HepG2 (cell line): Measurements from ENCODE around the gene MITF. TPM values are rescaled to one million over a fixed set of nuclear protein-coding genes. Genes with fewer than 3 reads are reported as not detected.

Source experiments
- ATAC-seq: fragments of 200-7000 bp; cut with Tn5 transposase; 3 replicates; pipeline ENCODE4 v1.9.1; 2020; ENCODE audit warnings: mild to moderate bottlenecking, moderate library complexity
- BruUV-seq: library from RNA; stranded (reverse); fragments of 400-500 nt; replicated peaks from 2 replicates; lab custom pipeline; 2021; lab: Mats Ljungman, UMichigan
- CTCF ChIA-PET: fragments of 300-600 bp; formaldehyde crosslinking; extraction: SDS; loops from one replicate; lab custom pipeline; 2021; ENCODE audit warnings: low total read pairs, inconsistent platforms, low intra/inter-chr PET ratio; lab: Yijun Ruan, JAX
- POLR2A ChIA-PET: fragments of 350-600 bp; sonication (Branson Sonifier 250); formaldehyde crosslinking; loops from one replicate; lab custom pipeline; 2020; ENCODE audit warnings: antibody characterized with exemption, inconsistent platforms; lab: Yijun Ruan, JAX
- DNase-seq: peaks from one replicate; pipeline ENCODE4 v3.0.0-alpha.2; 2015; ENCODE audit warnings: low spot score
- FAIRE-seq: peaks from 3 replicates; lab custom pipeline; 2011; peaks lifted over from hg19 to GRCh38; lab: Jason Lieb, UNC
- H2AFZ ChIP-seq: one replicate; pipeline ENCODE4 v1.6.1; 2011; ENCODE audit warnings: low read length, inconsistent platforms
- H3K27ac ChIP-seq: fragments of 300-600 bp; 3 replicates; pipeline ENCODE4 v1.8.0; 2011; ENCODE audit warnings: mixed run types, mild to moderate bottlenecking, mixed read lengths, low read length, inconsistent platforms; ENCODE audit not compliant: insufficient read depth; ENCODE audit errors: extremely low read length
- H3K27me3 ChIP-seq, 2 experiments: fragments of 200-600 bp in 1 of 2; 2 replicates in 1 of 2; 3 replicates in 1 of 2; pipeline versions ENCODE4 v1.6.0 to v1.8.0; 2011; ENCODE audit warnings: low read length in 2 of 2, mild to moderate bottlenecking in 2 of 2, moderate library complexity in 2 of 2, inconsistent platforms in 1 of 2; ENCODE audit not compliant: insufficient read depth in 2 of 2, control insufficient read depth in 1 of 2
- H3K36me3 ChIP-seq, 2 experiments: fragments of 200-600 bp in 1 of 2; replicated peaks in 1 of 2; 2 replicates in 1 of 2; 3 replicates in 1 of 2; pipeline versions ENCODE4 v1.5.1 to v1.8.0; 2011; ENCODE audit warnings: low read length in 2 of 2, inconsistent platforms in 1 of 2; ENCODE audit not compliant: insufficient read depth in 2 of 2, control insufficient read depth in 1 of 2
- H3K4me1 ChIP-seq: 2 replicates; pipeline ENCODE4 v1.5.1; 2012; ENCODE audit warnings: low read length, inconsistent platforms; ENCODE audit not compliant: insufficient read depth
- H3K4me2 ChIP-seq: 2 replicates; pipeline ENCODE4 v1.6.0; 2011; ENCODE audit warnings: low read depth, low read length, inconsistent platforms
- H3K4me3 ChIP-seq, 3 experiments: fragments of 200-600 bp in 1 of 3; sonication (generic), shearing (Covaris generic) in 1 of 3; replicated peaks in 1 of 3; 2 replicates each; pipeline ENCODE4 v1.5.1; 2011 to 2016; ENCODE audit warnings: low read length in 3 of 3, inconsistent platforms in 2 of 3, low read depth in 2 of 3, mild to moderate bottlenecking in 2 of 3, control low read depth in 1 of 3, mixed read lengths in 1 of 3; ENCODE audit not compliant: insufficient read depth in 1 of 3
- H3K79me2 ChIP-seq: one replicate; pipeline ENCODE4 v1.6.1; 2011; ENCODE audit warnings: low read length, inconsistent platforms; ENCODE audit not compliant: insufficient read depth
- H3K9ac ChIP-seq: 2 replicates; pipeline ENCODE4 v1.6.0; 2011; ENCODE audit warnings: mild to moderate bottlenecking, low read depth, low read length, inconsistent platforms; ENCODE audit not compliant: insufficient read depth
- H3K9me3 ChIP-seq: 2 replicates; pipeline ENCODE4 v1.5.1; 2012; ENCODE audit warnings: mild to moderate bottlenecking, low read length
- H4K20me1 ChIP-seq: 2 replicates; pipeline ENCODE4 v1.6.0; 2011; ENCODE audit warnings: inconsistent platforms, mild to moderate bottlenecking, low read length, moderate library complexity; ENCODE audit not compliant: insufficient read depth
- ARNT ChIP-seq: fragments of 450-650 bp; IDR thresholded peaks from 2 replicates; pipeline ENCODE4 v1.6.1; 2017
- ATM ChIP-seq: fragments of 450-650 bp; IDR thresholded peaks from 2 replicates; pipeline ENCODE4 v1.7.1; 2017; ENCODE audit warnings: mild to moderate bottlenecking, borderline replicate concordance
- BHLHE40 ChIP-seq: IDR thresholded peaks from 2 replicates; pipeline ENCODE4 v1.6.1; 2011; ENCODE audit warnings: low read length, improper control_type of control experiment
- CHD2 ChIP-seq: IDR thresholded peaks from 2 replicates; pipeline ENCODE4 v1.6.1; 2011; ENCODE audit warnings: low read depth, low read length, improper control_type of control experiment
- NFE2L1 ChIP-seq: sonication (generic); formaldehyde crosslinking; IDR thresholded peaks from 2 replicates; pipeline ENCODE4 v1.4.0; 2020; ENCODE audit warnings: missing genetic modification reagents, mild to moderate bottlenecking, borderline replicate concordance
- PLRG1 ChIP-seq: fragments of 450-650 bp; conservative IDR thresholded peaks from 2 replicates; pipeline ENCODE4 v1.6.1; 2016
- SOX13 ChIP-seq, 3 experiments: fragments of 450-650 bp in 1 of 3; sonication (generic) in 1 of 3; formaldehyde crosslinking in 1 of 3; IDR thresholded peaks in 2 of 3; conservative IDR thresholded peaks in 1 of 3; 2 replicates each; pipeline versions ENCODE4 v1.5.0 to v1.6.1; 2016 to 2020; ENCODE audit warnings: antibody characterized with exemption in 1 of 3, mild to moderate bottlenecking in 1 of 3, missing compliant biosample characterization in 1 of 3, missing genetic modification reagents in 1 of 3, moderate library complexity in 1 of 3
- SP4 ChIP-seq: sonication (generic); formaldehyde crosslinking; IDR thresholded peaks from 2 replicates; pipeline ENCODE4 v1.8.1; 2023; ENCODE audit warnings: mild to moderate bottlenecking, missing genetic modification reagents
- SYNCRIP ChIP-seq: fragments of 200-400 bp; formaldehyde crosslinking; IDR thresholded peaks from 2 replicates; pipeline ENCODE4 v1.6.1; 2018; ENCODE audit warnings: mild to moderate bottlenecking, low read depth, low read length; ENCODE audit not compliant: insufficient read depth
- ZNF10 ChIP-seq: sonication (generic); formaldehyde crosslinking; IDR thresholded peaks from 2 replicates; pipeline ENCODE4 v1.4.0; 2020; ENCODE audit warnings: mild to moderate bottlenecking, low read depth, missing genetic modification reagents, borderline replicate concordance
- ZNF30 ChIP-seq: sonication (generic); formaldehyde crosslinking; IDR thresholded peaks from 2 replicates; pipeline ENCODE4 v1.5.0; 2020; ENCODE audit warnings: mild to moderate bottlenecking, missing genetic modification reagents
- ZNF546 ChIP-seq: sonication (generic); formaldehyde crosslinking; conservative IDR thresholded peaks from 2 replicates; pipeline ENCODE4 v1.8.1; 2023; ENCODE audit warnings: mild to moderate bottlenecking, missing genetic modification reagents
- ZNF670 ChIP-seq: sonication (generic); formaldehyde crosslinking; IDR thresholded peaks from 2 replicates; pipeline ENCODE4 v1.8.0; 2022; ENCODE audit warnings: mild to moderate bottlenecking, missing genetic modification reagents, borderline replicate concordance
- ZNF878 ChIP-seq: sonication (generic); formaldehyde crosslinking; IDR thresholded peaks from 2 replicates; pipeline ENCODE4 v1.8.1; 2023; ENCODE audit warnings: mild to moderate bottlenecking, missing genetic modification reagents, moderate library complexity
- ZNF891 ChIP-seq: sonication (generic); formaldehyde crosslinking; IDR thresholded peaks from 2 replicates; pipeline ENCODE4 v1.5.0; 2020; ENCODE audit warnings: mild to moderate bottlenecking, missing genetic modification reagents
- WGBS: methylation state at CpG from one replicate; pipeline ENCODE4 v1.1.6; 2017; ENCODE audit warnings: low lambda C conversion rate; 5-methylcytosine and 5-hydroxymethylcytosine counted together
- in situ Hi-C: cut with HindIII; loops from 2 replicates; pipeline ENCODE4 v1.10.0; 2017; ENCODE audit warnings: low pct_unique_long_range_greater_than_20kb; ENCODE audit not compliant: extremely low pct_ligation_motif_present
- intact Hi-C: fragments of 100-400 bp; cut with micrococcal nuclease; formaldehyde crosslinking; loops from one replicate; pipeline ENCODE4 v1.10.0; 2022; ENCODE audit not compliant: unreplicated experiment
- polyA plus RNA-seq, 8 experiments: library from polyadenylated mRNA; depleted of rRNA in 3 of 8; stranded (reverse) in 7 of 8; unstranded in 1 of 8; fragments of >200 nt; fragmentation: Illumina TruSeq in 4 of 8; extraction: Trizol in 4 of 8; gene quantifications; 2 replicates each; pipeline versions ENCODE4 v1.2.1 to v1.2.3, GENCODE V29; 2011 to 2016; ENCODE audit warnings: low read depth in 4 of 8, missing spikeins in 1 of 8, mixed read lengths in 1 of 8; ENCODE audit not compliant: insufficient read depth in 1 of 8
- total RNA-seq, 5 experiments: library from RNA; depleted of rRNA; stranded (reverse); fragments of >200 nt; fragmentation: Illumina TruSeq; extraction: Trizol; gene quantifications; 2 replicates each; pipeline ENCODE4 v1.2.3, GENCODE V29; 2016; ENCODE audit warnings: low read depth in 1 of 5
- TF ChIP-seq, protein P1 (sequence below): sonication (generic); formaldehyde crosslinking; IDR thresholded peaks from 2 replicates; pipeline ENCODE4 v1.4.0; 2020; ENCODE audit warnings: missing genetic modification reagents
- TF ChIP-seq, protein P2 (sequence below): fragments of 450-650 bp; IDR thresholded peaks from 2 replicates; pipeline ENCODE4 v1.6.1; 2017; ENCODE audit warnings: mild to moderate bottlenecking

MITF gene
- total and polyA plus RNA-seq, 2 of the 13 experiments (the other 11 are each of a cell fraction or from before 2014, with no cell fraction given), result 0.12 to 0.38 TPM

GRCh38 chr3:69864141-69864540 lies 124.9 kb downstream of the MITF start:
- FAIRE-seq, result no peak
- 2% methylated on average over 3 of the region's 3 CpGs for WGBS
- intact Hi-C loops (no loop called here), in situ Hi-C loops (no loop called here)
- ChIA-PET POLR2A (no interaction called here), CTCF (no interaction called here)
- Histone ChIP-seq H3K9me3 (no peaks in the 10 kb centered on the region), H2AFZ (no peak overlapping the region), H4K20me1 (no peaks in the 10 kb centered on the region), H3K9ac (no peak overlapping the region), H3K36me3 (no peaks in the 10 kb centered on the region), H3K27me3 (no peaks in the 10 kb centered on the region), H3K79me2 (no peaks in the 10 kb centered on the region), H3K4me2 (no peak overlapping the region), H3K4me1 (no peaks in the 10 kb centered on the region), H3K4me3 (no peak overlapping the region), H3K27ac (no peak overlapping the region)
- no peak for DNase-seq
- no peak for ATAC-seq
- no peak for TF ChIP-seq ZNF891
- no peak for TF ChIP-seq SYNCRIP
- no peak for TF ChIP-seq SP4 (CRISPR knock-in tag)
- TF ChIP-seq ATM, result no peak
- no peak for TF ChIP-seq ARNT
- no peak for TF ChIP-seq ZNF546
- no peak for TF ChIP-seq ZNF30 (CRISPR knock-in tag)
- TF ChIP-seq, protein P1, sequence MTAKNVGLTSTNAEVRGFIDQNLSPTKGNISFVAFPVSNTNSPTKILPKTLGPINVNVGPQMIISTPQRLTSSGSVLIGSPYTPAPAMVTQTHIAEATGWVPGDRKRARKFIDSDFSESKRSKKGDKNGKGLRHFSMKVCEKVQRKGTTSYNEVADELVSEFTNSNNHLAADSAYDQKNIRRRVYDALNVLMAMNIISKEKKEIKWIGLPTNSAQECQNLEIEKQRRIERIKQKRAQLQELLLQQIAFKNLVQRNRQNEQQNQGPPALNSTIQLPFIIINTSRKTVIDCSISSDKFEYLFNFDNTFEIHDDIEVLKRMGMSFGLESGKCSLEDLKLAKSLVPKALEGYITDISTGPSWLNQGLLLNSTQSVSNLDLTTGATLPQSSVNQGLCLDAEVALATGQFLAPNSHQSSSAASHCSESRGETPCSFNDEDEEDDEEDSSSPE (CRISPR knock-in tag), result no peak
- no peak for TF ChIP-seq SOX13 (IDR thresholded peaks at IDR 0.05)
- no peak for TF ChIP-seq SOX13 (CRISPR knock-in tag; conservative IDR thresholded peaks at IDR 0.05 in 1 of 2, IDR thresholded peaks at IDR 0.05 in 1 of 2)
- no peak for TF ChIP-seq ZNF878 (CRISPR knock-in tag)
- TF ChIP-seq, protein P2, sequence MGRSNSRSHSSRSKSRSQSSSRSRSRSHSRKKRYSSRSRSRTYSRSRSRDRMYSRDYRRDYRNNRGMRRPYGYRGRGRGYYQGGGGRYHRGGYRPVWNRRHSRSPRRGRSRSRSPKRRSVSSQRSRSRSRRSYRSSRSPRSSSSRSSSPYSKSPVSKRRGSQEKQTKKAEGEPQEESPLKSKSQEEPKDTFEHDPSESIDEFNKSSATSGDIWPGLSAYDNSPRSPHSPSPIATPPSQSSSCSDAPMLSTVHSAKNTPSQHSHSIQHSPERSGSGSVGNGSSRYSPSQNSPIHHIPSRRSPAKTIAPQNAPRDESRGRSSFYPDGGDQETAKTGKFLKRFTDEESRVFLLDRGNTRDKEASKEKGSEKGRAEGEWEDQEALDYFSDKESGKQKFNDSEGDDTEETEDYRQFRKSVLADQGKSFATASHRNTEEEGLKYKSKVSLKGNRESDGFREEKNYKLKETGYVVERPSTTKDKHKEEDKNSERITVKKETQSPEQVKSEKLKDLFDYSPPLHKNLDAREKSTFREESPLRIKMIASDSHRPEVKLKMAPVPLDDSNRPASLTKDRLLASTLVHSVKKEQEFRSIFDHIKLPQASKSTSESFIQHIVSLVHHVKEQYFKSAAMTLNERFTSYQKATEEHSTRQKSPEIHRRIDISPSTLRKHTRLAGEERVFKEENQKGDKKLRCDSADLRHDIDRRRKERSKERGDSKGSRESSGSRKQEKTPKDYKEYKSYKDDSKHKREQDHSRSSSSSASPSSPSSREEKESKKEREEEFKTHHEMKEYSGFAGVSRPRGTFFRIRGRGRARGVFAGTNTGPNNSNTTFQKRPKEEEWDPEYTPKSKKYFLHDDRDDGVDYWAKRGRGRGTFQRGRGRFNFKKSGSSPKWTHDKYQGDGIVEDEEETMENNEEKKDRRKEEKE, result no peak
- TF ChIP-seq CHD2, result no peak
- no peak for TF ChIP-seq ZNF10
- no peak for TF ChIP-seq ZNF670 (CRISPR knock-in tag)
- TF ChIP-seq NFE2L1, result no peak
- no peak for TF ChIP-seq PLRG1
- TF ChIP-seq BHLHE40, result no peak
- no TSS peak for BruUV-seq
